GM13976 (cell line): ENCODE data around the gene TTC17.

Experiments used
- DNase-seq: peaks from one replicate; pipeline ENCODE4 v3.0.0; 2012; ENCODE audit warnings: low spot score
- in situ Hi-C: fragments of 300-500 bp; cut with MboI; formaldehyde crosslinking; loops from one replicate; pipeline ENCODE4 v1.12.0; 2022; ENCODE audit warnings: low sequenced_read_pairs, mixed read lengths, inconsistent platforms; ENCODE audit not compliant: unreplicated experiment
- TF ChIP-seq, protein P1 (sequence below): IDR thresholded peaks from 2 replicates; pipeline ENCODE4 v1.5.1; 2012; ENCODE audit warnings: borderline replicate concordance, mild to moderate bottlenecking; ENCODE audit not compliant: insufficient read depth; ENCODE audit errors: extremely low read depth, missing control alignments, control extremely low read depth

TTC17 gene

DNA sequence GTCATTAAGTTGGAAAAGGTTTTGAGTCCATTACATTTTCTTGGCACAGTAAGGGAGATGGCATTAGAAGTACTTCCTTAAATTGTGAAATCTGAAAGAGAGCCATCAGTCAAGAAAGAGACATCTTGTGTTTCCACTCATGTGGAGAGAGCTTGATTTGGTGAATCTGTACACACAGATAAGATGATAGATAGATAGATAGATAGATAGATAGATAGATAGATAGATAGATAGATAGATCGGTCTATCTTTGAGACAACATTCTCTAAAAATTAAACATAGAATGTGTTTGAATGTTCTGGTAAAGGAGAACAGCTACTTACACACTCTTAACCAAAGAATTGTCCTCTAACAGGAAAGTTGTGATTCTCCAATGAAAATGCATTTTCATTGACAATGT is 76.2 kb downstream of the TTC17 start:
- in situ Hi-C loops: no loop called here
- no peak for DNase-seq
- TF ChIP-seq, protein P1, sequence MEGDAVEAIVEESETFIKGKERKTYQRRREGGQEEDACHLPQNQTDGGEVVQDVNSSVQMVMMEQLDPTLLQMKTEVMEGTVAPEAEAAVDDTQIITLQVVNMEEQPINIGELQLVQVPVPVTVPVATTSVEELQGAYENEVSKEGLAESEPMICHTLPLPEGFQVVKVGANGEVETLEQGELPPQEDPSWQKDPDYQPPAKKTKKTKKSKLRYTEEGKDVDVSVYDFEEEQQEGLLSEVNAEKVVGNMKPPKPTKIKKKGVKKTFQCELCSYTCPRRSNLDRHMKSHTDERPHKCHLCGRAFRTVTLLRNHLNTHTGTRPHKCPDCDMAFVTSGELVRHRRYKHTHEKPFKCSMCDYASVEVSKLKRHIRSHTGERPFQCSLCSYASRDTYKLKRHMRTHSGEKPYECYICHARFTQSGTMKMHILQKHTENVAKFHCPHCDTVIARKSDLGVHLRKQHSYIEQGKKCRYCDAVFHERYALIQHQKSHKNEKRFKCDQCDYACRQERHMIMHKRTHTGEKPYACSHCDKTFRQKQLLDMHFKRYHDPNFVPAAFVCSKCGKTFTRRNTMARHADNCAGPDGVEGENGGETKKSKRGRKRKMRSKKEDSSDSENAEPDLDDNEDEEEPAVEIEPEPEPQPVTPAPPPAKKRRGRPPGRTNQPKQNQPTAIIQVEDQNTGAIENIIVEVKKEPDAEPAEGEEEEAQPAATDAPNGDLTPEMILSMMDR: no peak

DNA sequence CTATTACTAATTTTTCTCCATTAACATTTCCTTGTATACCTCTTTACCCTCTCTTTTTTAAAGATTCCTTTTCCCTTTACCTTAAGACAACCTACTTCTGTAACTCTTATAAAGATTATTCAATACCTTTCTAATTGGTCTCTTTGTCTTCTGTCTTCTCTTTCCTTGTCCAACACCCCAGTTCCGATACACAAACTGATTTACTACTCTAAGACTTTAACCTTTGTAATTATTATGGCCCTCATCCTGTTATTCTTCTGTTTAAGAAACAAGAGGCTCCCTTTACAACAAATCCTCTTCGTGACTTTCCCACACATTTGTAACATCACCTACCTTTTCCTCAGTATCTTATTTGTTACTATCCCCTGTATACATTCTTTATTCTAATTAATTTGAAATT is 81.8 kb downstream of the TTC17 start:
- DNase-seq: no peak
- in situ Hi-C loops: no loop called here
- TF ChIP-seq, protein P1: no peak

DNA sequence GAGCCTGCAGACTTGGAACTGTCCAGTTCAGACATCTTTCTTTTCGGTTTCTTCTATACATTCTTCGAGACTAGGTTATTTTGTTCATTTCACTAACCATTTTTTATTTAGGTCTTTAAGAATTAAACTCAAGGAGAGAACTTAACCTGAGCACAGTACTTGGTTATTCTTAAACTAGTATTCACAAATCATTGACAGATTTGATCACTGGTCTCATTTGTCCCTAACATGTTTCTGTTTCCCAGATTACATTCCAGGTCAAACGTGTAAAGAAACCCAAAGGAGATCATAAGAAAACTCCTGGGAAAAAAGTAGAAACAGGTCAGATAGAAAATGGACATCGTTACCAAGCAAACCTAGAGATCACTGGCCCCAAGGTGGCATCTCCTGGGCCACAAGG is 85.1 kb downstream of the TTC17 start:
- in situ Hi-C loops: no loop called here

DNA sequence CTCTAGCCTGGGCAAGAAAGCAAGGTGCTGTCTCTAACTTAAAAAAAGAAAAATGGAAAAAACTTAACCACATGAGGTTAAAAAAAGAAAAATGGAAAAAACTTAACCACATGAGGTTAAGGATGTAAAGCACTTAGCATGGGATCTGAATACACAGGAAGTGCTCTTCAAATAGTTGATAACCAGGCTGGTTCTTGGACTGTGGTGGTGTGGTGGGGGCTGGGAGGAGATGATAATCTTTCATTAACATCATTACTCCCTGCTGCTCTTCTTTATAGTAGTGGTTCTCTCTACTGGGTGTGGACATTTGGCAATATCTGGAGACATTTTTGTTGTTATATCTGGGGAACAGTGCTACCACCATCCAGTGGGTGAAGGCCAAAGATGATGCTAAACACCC is 88.4 kb downstream of the TTC17 start:
- TF ChIP-seq, protein P1: no peak
- in situ Hi-C loops: no loop called here
- DNase-seq: no peak

More for the DNA sequence above, 85.1 kb downstream of the TTC17 start:
- DNase-seq: no peak
- TF ChIP-seq, protein P1: no peak

DNA sequence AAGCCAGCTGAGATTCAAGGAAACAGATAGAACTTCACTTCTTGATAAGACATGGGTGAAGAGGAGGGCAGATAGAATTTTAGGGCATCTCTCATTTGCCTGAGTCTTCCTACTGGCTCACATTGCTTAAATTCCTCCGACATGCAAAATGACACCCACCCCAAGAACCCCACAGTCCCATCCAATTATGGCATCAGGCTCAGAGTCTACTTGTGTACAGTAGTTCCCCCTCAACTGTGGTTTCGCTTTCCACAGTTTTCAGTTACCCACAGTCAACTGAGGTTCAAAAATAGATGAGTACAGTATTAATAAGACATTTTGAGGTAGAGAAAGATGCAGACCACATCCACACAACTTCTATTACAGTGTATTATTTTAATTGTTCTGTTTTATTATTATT is 99.8 kb downstream of the TTC17 start:
- in situ Hi-C loops: no loop called here
- TF ChIP-seq, protein P1: no peak
- no peak for DNase-seq

DNA sequence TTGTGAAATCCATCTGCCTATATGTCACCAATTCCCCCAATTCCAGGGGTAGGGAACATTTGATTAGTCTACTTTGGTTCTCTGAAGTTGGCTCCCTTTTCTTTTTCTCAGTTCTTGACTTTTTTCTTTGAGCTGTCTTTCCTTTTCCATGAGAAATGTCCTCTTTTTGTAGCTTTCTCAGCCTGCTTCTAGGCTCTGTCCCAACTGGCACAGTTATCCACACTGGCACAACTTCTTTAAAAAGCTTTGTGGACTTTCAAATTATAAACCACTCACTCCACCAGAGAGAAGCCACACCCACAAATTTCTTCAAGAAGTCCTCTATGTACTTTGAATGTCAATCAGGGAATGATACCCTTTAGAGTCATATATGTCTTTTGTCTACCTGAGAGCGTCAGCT is 100.5 kb downstream of the TTC17 start:
- in situ Hi-C loops: no loop called here
- TF ChIP-seq, protein P1: no peak
- no peak for DNase-seq

DNA sequence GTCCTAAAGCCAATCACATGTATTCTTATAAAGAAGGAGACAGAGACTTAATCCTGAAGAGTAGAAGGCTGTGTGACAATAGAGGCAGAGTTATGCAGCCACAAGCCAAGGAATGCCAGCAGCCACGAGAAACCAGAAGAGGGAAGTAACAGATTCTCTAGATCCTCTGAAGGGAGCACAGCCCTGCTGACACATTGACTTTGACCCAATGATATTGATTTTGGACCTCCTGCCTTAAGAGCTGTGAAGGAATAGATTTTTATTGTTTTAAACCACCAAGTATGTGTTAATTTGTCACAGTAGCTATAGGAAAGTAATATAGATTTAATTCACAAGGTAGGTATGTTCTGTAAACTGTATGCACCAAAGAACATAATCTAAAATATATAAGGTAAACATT is 103.6 kb downstream of the TTC17 start:
- in situ Hi-C loops: no loop called here
- TF ChIP-seq, protein P1: no peak

More for the DNA sequence above, 103.6 kb downstream of the TTC17 start:
- no peak for DNase-seq
